Measurements from ENCODE around the gene USP4. TPM values are rescaled to one million over a fixed set of nuclear protein-coding genes. Genes with fewer than 3 reads are reported as not detected.
A peak's percentile ranks its signal among the peaks of the same experiment; 100 is the strongest.
"Not testable (repeated sequence)": the region's sequence is repeated elsewhere in the genome, so short reads cannot be mapped to it uniquely, and the experiment has no call there.

The USP4 gene
- total RNA-seq, 1 experiment from 2014 or later, result 32.2 TPM

DNA sequence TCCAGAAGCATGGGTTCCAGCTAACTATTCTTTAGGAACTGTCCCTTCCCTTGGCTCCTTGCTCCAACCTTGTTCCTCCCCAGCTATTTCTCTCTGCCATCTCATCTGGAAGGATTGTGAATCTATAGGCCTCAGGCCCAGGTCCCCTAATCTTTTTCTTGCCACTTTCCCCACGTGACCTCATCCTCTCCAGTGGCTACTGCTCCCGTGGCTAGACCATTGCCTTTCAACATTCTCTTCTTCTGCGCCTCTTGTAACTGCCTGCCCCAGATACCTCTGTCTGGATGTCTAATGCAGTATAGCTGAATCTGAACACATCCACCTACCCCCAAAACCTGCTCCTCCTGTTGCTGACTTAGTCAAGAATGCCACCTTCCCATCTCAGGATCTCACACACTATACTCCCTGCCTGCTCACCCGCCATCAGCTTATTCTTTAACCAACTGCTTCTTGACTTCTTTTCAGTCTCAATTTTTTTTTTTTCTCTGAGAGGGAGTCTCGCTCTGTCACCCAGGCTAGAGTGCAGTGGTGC lies 13.1 kb upstream of the USP4 start:
- in situ Hi-C loops (cut with HindIII; ENCODE audit: low pct_unique_long_range_greater_than_20kb, low sequenced_read_pairs), result no loop called here
- no peak for DNase-seq (ENCODE audit: low read depth)

DNA sequence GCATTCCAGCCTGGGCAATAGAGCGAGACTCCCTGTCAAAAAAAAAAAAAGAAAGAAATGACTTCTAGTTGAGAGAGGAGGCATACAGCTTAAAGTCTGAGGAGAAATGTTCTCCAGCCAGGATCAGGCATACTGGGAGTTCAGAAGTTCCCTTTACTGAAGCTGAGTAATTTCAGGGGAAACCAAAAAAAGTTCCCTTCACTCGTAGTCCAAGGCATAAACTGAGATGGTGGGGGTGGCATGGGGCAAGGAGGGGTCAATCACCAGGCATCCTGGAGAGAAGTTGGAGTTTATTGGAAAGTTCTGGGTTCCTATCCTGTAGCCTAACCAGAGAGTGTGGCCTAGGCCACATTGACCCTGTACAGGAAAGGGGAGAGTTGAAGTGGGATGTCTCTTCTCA lies 12.4 kb upstream of the USP4 start:
- DNase-seq (ENCODE audit: low read depth), result no peak
- in situ Hi-C loops (cut with HindIII; ENCODE audit: low pct_unique_long_range_greater_than_20kb, low sequenced_read_pairs), result no loop called here

DNA sequence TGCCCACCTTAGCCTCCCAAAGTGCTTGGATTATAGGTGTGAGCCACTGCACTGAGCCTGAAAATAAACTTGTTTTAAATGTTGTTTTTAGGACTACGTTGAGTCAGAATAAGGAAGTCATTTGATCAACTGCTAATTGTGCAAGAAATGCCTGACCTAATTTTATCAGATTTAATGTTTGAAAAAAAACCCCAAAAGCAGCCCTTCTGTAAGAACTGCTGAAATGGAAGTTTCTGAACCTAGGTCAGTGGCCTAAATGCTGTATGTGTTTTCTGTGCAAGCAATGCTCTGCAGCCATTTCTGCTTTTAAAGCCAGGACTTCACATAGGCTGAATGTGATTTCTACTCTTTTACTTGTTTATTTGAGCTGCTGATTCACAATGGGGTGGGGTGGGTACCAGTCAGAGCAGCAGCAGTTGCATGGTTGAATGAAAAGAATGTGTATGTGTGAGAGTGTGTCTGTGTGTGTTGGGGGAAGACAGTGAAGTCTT lies 11.7 kb upstream of the USP4 start:
- DNase-seq (ENCODE audit: low read depth), result peak; percentile 86
- in situ Hi-C loops (cut with HindIII; ENCODE audit: low pct_unique_long_range_greater_than_20kb, low sequenced_read_pairs), result no loop called here

DNA sequence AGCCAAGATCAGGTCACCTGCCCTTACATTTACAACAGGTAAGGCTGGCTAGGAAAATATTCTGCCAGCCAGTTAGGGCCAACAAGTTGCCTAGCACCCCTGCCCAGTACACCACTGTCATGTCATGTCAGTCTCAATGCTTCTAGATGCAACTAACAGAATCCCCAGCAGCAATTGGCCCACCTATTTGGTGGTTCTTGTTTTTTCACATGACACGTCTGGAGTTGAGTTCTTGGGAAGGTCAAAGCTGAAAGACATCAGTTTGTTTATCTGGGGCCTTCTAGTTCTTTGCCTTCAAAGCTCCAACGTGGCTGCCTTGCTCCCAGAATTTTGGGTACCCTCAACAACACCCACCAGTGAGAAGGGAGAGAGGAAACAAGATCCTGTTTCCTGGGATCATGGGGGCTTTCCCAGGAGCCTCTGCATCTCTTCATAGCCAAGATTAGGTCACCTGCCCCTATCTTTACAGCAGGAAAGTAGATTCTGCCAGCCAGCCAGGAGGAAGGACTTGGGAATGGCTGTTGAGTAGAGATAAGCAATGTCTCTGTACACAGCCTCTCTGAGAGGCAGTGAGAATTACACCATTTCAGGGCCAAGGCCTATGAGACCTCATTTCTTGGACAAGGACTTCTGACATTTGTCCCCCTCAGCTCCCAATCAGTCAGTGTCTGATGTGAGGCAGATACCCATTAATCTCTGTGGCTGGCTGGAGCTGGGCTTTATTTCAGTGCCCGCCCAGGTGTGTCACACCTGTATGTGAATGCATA lies 9.7 kb upstream of the USP4 start:
- in situ Hi-C loops (cut with HindIII; ENCODE audit: low pct_unique_long_range_greater_than_20kb, low sequenced_read_pairs), result no loop called here
- no peak for DNase-seq (ENCODE audit: low read depth)

DNA sequence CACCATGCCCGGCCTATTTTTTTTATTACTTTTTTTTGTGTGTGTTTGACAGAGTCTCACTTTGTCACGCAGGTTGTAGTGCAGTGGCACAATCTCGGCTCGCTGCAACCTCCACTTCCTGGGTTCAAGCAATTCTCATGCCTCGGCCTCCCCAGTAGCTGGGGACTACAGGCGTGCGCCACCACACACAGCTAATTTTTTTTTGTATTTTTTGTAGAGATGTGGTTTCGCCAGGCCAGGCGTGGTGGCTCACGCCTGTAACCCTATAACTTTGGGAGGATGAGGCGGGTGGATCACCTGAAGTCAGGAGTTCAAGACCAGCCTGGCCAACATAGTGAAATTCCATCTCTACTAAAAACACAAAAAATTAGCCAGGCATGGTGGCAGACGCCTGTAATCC lies 8.5 kb upstream of the USP4 start:
- DNase-seq (ENCODE audit: low read depth); in situ Hi-C loops (cut with HindIII; ENCODE audit: low pct_unique_long_range_greater_than_20kb, low sequenced_read_pairs): not testable (repeated sequence)

DNA sequence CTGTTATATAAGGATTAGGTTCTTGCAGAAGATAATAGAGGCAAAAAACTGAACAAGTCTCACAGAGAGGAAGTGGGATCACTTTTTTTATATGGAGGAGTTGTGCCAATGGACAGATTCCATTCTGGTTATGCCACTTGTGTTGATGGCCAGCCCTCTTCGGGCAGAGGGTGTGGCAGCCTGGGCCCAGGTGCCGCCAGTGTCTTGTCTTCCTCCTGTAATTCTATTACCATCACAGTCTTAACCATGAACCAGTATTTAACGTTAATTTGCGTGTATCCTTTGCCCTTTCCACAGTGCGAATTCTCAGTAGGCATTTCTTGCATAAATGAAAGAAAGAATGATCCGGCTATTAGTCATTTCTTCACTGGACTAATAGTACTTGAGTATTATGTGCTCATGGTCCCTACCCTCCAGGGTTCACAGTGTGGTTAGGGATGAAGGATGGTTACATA lies 7.0 kb upstream of the USP4 start:
- peak; percentile 16 for DNase-seq (ENCODE audit: low read depth)
- in situ Hi-C loops (cut with HindIII; ENCODE audit: low pct_unique_long_range_greater_than_20kb, low sequenced_read_pairs), result no loop called here

DNA sequence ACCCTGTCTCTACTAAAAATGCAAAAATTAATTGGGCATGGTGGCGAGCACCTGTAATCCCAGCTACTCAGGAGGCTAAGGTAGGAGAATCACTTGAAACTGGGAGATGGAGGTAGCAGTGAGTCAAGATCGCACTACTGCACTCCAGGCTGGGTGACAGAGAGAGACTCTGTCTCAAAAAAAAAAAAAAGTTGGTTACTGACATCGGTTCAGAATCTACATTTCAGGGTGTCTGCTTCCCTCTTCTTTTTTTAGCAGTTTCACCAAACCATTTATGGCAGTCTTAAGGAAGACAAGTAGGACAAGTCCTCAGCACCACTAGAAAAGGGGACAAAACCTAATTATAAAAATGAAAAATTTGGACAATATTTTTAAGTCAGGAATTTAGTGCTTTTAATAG lies 3.3 kb upstream of the USP4 start:
- in situ Hi-C loops (cut with HindIII; ENCODE audit: low pct_unique_long_range_greater_than_20kb, low sequenced_read_pairs), result no loop called here
- DNase-seq (ENCODE audit: low read depth), result no peak

DNA sequence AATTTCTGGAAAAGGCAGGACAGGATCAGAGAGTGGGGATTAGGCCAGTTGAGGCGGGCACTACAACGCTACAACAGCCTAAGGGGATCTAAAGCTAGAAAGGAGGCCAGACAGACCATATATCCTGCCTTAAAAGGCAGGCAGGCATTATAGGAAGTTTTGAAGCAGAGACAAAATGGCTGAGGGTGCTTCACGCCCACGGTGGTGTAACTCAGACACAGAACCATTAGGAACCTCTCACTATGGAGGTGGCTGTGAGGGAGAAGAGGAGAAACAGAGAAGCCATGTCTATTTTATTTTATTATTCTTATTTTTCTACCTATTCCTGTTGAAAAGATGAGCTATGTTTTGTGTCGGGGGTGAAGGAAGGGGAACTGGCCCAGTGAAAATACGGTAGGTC lies 2.1 kb upstream of the USP4 start:
- in situ Hi-C loops (cut with HindIII; ENCODE audit: low pct_unique_long_range_greater_than_20kb, low sequenced_read_pairs), result no loop called here
- DNase-seq (ENCODE audit: low read depth), result no peak

DNA sequence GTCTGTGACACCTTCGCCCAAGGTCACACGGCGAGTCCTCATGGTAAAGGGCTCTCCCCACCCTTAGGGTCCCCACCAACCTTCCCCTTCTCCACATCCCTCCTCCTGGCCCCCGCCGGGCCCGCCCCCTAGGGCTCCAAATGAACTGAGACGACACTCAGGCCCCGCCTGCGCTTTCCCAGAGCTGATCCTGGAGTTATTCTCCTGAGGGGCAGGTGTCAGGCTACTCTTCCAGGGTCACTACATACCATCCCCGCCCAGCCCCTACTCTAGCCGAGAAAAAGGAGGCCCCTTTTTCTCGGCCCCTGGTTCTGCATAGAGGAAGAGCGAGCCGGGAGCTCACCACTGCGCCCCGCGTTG lies 292 bp downstream of the USP4 start:
- DNase-seq (ENCODE audit: low read depth), result no peak
- in situ Hi-C loops (cut with HindIII; ENCODE audit: low pct_unique_long_range_greater_than_20kb, low sequenced_read_pairs), result no loop called here

DNA sequence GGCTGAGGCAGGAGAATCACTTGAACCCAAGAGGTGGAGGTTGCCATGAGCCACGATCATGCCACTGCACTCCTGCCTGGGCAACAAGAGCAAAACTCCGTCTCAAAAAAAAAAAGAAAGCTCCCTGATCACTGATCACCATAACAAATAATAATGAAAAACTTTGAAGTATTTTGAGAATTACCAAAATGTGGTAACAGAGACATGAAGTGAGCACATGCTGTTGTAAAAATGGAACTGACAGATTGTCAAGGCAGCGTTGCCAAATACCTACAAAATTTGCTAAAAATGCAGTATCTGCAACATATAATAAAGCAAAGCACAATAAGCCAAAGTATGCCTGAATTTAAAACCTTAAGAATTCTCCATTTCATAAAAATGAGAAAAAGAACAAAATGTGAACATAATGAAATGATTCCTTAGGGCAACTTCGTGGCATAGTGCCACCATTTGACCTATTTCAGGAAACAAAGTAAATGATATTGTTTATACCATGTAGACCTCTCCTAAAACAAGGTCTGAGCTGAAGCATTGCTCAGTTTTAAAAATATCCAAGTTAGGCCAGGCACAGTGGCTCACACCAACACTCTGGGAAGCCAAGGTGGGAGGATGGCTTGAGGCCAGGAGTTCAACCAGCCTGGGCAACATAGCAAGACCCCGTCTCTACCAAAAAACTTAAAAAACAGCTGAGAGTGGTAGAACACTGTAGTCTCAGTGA lies 5.8 kb downstream of the USP4 start:
- in situ Hi-C loops (cut with HindIII; ENCODE audit: low pct_unique_long_range_greater_than_20kb, low sequenced_read_pairs), result no loop called here
- DNase-seq (ENCODE audit: low read depth), result no peak

DNA sequence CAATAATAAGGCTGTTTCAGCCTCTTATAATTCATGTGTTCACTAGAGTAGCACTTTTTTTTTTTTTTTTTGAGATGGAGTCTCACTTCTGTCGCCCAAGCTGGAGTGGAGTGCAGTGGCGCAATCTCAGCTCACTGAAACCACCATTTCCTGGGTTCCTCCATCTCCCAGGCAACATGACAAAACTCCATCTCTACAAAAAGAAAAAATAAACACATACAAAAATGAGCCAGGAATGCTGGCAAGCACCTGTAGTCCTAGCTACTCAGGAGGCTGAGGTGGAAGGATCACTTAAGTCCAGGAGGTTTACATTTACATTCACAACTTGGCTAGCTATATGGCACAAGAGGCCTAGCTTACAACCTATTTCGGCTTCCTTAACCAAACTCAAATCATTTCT lies 6.8 kb downstream of the USP4 start:
- in situ Hi-C loops (cut with HindIII; ENCODE audit: low pct_unique_long_range_greater_than_20kb, low sequenced_read_pairs), result no loop called here
- no peak for DNase-seq (ENCODE audit: low read depth)

DNA sequence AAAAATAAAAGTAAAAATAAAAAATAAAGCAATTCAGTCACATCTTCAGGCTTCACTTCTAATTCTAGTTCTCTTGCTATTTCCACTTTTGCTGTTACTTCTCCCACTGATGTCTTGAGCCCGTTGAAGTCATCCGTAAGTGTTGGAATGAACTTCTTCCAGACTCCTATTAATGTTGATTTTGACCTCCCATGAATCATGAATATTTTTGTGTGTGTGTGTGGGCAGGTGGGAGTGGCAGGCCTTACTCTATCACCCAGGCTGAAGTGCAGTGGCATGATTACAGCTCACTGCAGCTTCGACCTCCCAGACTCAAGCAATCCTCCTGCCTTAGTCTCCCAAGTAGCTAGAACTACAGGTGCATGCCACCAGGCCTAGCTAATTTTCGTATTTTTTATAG lies 10.7 kb downstream of the USP4 start:
- no peak for DNase-seq (ENCODE audit: low read depth)
- in situ Hi-C loops (cut with HindIII; ENCODE audit: low pct_unique_long_range_greater_than_20kb, low sequenced_read_pairs), result no loop called here

DNA sequence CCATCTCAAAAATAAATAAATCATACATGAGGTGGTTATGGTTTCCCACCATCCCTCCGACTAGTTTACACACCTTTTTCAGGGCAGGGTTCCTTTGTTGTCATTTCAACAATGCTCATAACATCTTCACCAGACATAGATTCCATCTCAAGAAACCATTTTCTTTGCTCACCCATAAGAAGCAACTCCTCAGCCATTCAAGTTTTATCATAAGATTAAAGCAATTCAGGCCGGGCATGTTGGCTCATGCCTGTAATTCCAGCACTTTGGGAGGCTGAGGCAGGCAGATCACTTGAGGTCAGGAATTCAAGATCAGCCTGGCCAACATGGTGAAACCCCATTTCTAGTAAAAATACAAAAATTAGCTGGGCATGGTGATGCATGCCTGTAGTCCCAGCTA lies 11.5 kb downstream of the USP4 start:
- in situ Hi-C loops (cut with HindIII; ENCODE audit: low pct_unique_long_range_greater_than_20kb, low sequenced_read_pairs); DNase-seq (ENCODE audit: low read depth): not testable (repeated sequence)

DNA sequence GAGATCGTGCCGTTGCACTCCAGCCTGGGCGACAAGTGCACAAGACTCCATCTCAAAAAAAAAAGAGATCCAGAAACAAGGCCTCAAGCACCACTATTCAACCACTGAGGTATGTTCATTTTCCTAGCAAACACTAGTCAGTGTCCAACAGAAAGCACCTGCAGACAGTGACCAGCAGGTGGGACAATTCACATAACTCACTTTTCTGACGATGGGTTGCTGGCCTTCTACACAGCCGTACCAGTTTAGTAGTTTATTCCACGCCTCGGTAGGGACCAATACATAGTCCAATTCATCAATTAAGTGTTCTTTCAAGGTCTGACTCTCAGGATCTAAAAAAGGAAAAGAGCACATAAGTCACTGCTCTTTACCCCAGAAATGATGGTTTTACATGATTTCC lies 12.4 kb downstream of the USP4 start:
- in situ Hi-C loops (cut with HindIII; ENCODE audit: low pct_unique_long_range_greater_than_20kb, low sequenced_read_pairs), result no loop called here
- no peak for DNase-seq (ENCODE audit: low read depth)

DNA sequence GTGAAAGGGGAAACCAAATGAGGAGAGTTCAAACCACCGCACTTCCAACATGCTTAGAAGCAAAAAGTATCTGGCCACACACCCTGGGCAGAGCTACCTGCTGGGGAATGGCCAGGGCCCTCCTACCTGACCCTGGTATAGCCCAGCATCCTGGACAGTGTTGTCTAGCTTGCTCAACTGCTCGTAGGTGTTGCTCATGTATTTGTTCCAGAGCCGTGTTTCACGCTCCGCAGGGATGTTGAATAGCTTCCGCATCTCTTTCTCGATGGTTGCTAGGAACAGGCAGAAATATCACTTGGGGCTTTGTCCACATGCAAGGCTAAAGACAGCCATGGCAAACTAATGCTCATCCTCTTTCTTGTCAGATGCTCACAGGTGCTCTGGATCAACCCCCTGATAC lies 15.1 kb downstream of the USP4 start:
- in situ Hi-C loops (cut with HindIII; ENCODE audit: low pct_unique_long_range_greater_than_20kb, low sequenced_read_pairs), result no loop called here
- DNase-seq (ENCODE audit: low read depth), result no peak

DNA sequence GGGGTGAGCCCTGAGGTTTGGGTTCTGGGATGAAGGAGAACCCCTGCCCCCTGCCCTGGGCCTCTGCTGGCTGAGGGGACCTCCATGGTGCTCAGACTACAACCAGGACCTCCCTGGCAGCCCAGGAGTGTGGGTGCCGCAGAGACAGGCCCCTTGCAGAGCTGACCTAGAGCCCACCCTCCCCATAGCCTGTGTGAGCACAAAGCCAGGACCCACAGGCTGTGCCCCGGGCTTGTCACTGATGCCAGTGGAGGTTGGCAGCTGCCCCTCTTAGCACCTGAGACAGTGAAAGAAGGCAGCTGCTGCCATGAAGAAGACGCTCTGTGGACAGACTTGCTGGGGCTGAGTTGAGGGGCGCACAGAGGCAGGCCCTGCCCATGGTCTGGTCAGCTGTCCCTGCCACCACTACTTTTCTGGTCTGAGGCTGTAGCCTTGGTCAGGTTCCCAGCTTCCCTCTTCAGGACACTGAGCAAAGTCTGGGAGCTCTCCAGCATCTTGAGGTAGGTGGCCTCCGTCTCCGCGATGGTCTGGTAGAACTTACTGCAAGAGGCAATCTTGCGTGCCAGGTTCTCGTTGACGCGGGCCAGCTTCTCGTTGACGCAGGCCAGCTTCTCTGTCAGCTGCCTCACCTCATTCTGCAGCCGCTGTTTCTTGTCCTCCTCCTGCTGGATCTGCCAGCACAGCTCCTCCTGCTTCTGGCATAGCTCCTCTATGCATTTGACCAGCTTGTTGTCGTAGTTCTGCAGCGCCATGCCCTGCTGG lies 23.0 kb downstream of the USP4 start:
- DNase-seq (ENCODE audit: low read depth), result no peak
- in situ Hi-C loops (cut with HindIII; ENCODE audit: low pct_unique_long_range_greater_than_20kb, low sequenced_read_pairs), result no loop called here

DNA sequence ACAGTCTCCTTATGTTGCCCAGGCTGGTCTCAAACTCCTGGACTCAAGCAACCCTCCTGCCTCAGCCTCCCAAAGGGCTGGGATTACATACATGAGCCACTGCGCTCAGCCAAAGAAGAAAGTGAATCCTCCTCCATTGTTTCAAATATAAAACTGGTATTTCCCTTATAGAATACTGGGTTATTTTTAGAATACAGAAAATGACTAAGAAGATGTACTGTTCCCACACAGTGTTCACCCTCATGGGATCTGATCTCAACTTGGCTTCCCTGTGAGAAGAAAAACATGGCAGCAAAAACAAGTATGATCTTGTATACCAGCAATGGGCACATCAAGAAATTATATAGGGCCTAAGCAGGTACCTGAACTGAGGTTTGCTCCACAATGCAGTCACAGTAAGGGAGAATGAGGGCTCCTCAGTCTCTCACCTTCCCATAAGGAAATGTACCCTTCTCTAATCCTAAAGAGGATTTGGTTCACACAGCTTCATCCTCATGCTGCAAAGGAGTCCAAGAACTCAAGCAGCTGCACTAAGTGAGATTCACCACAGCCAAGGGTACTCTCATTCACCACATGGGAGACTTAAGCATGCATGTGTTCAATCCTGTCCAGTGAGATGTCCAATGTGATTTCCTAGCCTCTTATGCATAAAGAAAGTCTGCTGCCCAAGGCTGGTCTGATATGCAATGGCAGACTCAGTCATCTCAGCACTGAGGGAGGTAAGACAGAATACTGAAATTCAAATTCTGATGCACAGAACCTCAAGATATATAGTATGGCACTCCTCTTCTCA lies 25.8 kb downstream of the USP4 start:
- no peak for DNase-seq (ENCODE audit: low read depth)
- in situ Hi-C loops (cut with HindIII; ENCODE audit: low pct_unique_long_range_greater_than_20kb, low sequenced_read_pairs), result no loop called here

DNA sequence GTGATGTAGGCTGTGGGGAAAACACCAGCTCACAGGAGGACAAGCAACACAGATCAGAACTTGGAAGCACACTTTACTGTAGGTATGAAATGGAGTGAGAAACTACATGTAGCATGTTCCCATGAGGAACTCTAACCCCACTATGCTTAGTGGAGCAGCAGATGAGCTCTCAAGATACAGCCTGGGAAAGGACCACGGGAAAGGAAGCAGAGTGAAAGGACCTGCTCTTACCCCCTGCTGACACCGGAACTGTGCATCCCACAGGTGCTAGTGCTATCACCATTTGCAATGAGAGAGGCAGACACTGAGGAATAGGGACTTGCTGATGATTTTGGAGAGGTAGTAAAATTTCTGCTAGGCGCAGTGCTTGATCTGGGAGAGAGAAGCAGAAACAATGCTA lies 28.6 kb downstream of the USP4 start:
- DNase-seq (ENCODE audit: low read depth), result no peak
- in situ Hi-C loops (cut with HindIII; ENCODE audit: low pct_unique_long_range_greater_than_20kb, low sequenced_read_pairs), result no loop called here
